Measurements from ENCODE around the gene PSME2. TPM values are rescaled to one million over a fixed set of nuclear protein-coding genes. Genes with fewer than 3 reads are reported as not detected.

PSME2 gene
- total and polyA plus RNA-seq, 9 of the 15 experiments (the other 6 are each of a cell fraction or from before 2014, with no cell fraction given): 111 to 579 (median 159) TPM

DNA sequence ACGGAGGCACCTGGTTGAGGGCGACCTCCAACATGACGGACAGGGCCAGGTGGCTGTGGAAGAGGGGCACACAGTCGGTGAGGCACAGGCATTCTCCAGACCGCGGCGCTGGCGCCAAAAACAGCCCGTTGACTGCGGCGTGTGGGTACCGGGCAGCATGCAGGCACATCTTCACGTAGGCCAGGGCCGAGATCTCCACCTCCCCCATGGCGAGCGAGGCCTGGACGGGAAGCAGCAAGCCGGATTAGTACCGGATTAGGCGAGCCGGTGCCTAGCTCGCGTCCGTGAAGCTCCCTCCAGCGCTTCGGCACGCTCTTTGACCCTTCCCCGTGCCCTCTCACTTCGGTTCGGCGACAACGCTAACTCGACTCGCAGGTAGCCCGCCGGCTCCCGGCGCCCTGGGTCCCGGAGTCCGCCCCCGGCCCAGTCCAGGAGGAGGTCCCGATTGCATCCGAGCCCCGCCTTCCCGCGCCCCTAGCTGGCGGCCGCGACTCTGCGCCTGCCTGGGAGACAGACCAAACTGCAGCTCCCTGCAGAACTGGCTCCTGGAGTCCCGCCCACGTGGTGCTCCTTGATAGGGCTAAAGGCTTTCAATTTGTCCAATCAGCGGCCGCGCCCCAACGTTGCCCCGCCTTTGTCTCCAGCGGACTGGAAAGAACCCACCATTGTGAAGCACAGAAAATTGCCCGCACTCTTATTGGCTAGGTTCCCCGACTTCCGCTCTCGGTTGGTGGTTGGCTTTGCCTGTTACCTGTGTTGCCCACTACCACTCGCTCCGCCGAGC is 5.1 kb downstream of the PSME2 start, which contains the start of gene EMC9 (continued):
- TF ChIP-seq, protein P1, sequence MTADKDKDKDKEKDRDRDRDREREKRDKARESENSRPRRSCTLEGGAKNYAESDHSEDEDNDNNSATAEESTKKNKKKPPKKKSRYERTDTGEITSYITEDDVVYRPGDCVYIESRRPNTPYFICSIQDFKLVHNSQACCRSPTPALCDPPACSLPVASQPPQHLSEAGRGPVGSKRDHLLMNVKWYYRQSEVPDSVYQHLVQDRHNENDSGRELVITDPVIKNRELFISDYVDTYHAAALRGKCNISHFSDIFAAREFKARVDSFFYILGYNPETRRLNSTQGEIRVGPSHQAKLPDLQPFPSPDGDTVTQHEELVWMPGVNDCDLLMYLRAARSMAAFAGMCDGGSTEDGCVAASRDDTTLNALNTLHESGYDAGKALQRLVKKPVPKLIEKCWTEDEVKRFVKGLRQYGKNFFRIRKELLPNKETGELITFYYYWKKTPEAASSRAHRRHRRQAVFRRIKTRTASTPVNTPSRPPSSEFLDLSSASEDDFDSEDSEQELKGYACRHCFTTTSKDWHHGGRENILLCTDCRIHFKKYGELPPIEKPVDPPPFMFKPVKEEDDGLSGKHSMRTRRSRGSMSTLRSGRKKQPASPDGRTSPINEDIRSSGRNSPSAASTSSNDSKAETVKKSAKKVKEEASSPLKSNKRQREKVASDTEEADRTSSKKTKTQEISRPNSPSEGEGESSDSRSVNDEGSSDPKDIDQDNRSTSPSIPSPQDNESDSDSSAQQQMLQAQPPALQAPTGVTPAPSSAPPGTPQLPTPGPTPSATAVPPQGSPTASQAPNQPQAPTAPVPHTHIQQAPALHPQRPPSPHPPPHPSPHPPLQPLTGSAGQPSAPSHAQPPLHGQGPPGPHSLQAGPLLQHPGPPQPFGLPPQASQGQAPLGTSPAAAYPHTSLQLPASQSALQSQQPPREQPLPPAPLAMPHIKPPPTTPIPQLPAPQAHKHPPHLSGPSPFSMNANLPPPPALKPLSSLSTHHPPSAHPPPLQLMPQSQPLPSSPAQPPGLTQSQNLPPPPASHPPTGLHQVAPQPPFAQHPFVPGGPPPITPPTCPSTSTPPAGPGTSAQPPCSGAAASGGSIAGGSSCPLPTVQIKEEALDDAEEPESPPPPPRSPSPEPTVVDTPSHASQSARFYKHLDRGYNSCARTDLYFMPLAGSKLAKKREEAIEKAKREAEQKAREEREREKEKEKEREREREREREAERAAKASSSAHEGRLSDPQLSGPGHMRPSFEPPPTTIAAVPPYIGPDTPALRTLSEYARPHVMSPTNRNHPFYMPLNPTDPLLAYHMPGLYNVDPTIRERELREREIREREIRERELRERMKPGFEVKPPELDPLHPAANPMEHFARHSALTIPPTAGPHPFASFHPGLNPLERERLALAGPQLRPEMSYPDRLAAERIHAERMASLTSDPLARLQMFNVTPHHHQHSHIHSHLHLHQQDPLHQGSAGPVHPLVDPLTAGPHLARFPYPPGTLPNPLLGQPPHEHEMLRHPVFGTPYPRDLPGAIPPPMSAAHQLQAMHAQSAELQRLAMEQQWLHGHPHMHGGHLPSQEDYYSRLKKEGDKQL (CRISPR knock-in tag; IDR thresholded peaks at IDR 0.05; ENCODE audit: borderline replicate concordance): no peak
- TF ChIP-seq ZKSCAN1 (IDR thresholded peaks at IDR 0.05; ENCODE audit: low read depth, low read length): no peak
- no peak for TF ChIP-seq NFIX (CRISPR knock-in tag; IDR thresholded peaks at IDR 0.05; ENCODE audit: low read depth)
- no peak for TF ChIP-seq ZNF143 (CRISPR knock-in tag; IDR thresholded peaks at IDR 0.05)
- no peak for TF ChIP-seq MXI1 (IDR thresholded peaks at IDR 0.05; ENCODE audit: low read depth, low read length)
- TF ChIP-seq ZKSCAN8 (CRISPR knock-in tag; IDR thresholded peaks at IDR 0.05): no peak
- no peak for TF ChIP-seq KAT8 (IDR thresholded peaks at IDR 0.05; ENCODE audit: low read depth)
- TF ChIP-seq HNRNPUL1 (IDR thresholded peaks at IDR 0.05; ENCODE audit: low read length): no peak
- TF ChIP-seq, protein P2, sequence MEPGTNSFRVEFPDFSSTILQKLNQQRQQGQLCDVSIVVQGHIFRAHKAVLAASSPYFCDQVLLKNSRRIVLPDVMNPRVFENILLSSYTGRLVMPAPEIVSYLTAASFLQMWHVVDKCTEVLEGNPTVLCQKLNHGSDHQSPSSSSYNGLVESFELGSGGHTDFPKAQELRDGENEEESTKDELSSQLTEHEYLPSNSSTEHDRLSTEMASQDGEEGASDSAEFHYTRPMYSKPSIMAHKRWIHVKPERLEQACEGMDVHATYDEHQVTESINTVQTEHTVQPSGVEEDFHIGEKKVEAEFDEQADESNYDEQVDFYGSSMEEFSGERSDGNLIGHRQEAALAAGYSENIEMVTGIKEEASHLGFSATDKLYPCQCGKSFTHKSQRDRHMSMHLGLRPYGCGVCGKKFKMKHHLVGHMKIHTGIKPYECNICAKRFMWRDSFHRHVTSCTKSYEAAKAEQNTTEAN (CRISPR knock-in tag; IDR thresholded peaks at IDR 0.05): no peak
- TF ChIP-seq KDM2B (CRISPR knock-in tag; IDR thresholded peaks at IDR 0.05): no peak
- no peak for TF ChIP-seq HOXB6 (CRISPR knock-in tag; IDR thresholded peaks at IDR 0.05; ENCODE audit: borderline replicate concordance)
- TF ChIP-seq GABPB2 (CRISPR knock-in tag; conservative IDR thresholded peaks at IDR 0.05): no peak
- TF ChIP-seq ZNF274 (IDR thresholded peaks at IDR 0.05; ENCODE audit: borderline replicate concordance, low read depth, low read length): no peak
- TF ChIP-seq SIN3B (IDR thresholded peaks at IDR 0.05; ENCODE audit: low read depth): no peak
- TF ChIP-seq, protein P3, sequence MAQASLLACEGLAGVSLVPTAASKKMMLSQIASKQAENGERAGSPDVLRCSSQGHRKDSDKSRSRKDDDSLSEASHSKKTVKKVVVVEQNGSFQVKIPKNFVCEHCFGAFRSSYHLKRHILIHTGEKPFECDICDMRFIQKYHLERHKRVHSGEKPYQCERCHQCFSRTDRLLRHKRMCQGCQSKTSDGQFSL (CRISPR knock-in tag; IDR thresholded peaks at IDR 0.05): no peak
- TF ChIP-seq, protein P3 (tag; IDR thresholded peaks at IDR 0.05): no peak
- TF ChIP-seq ZNF780A (CRISPR knock-in tag; IDR thresholded peaks at IDR 0.05): no peak
- no peak for TF ChIP-seq PYGO2 (tag; IDR thresholded peaks at IDR 0.05)
- TF ChIP-seq, protein P4, sequence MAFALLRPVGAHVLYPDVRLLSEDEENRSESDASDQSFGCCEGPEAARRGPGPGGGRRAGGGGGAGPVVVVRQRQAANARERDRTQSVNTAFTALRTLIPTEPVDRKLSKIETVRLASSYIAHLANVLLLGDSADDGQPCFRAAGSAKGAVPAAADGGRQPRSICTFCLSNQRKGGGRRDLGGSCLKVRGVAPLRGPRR (CRISPR knock-in tag; IDR thresholded peaks at IDR 0.05): no peak
- TF ChIP-seq OTX1 (CRISPR knock-in tag; IDR thresholded peaks at IDR 0.05): no peak

Data from K562 (cell line).